ENCODE measurements around the gene SLC35D2. TPM values are rescaled to one million over a fixed set of nuclear protein-coding genes. Genes with fewer than 3 reads are reported as not detected.
"Not testable (repeated sequence)": the region's sequence is repeated elsewhere in the genome, so short reads cannot be mapped to it uniquely, and the experiment has no call there.

SLC35D2 gene
- total RNA-seq, 2 experiments from 2014 or later = 0.44 to 1.4 TPM

- no peak overlapping the region for H3K4me2 ChIP-seq (ENCODE audit: low read length)
- no peaks in the 10 kb centered on the region for H3K79me2 ChIP-seq (ENCODE audit: insufficient read depth, low read depth, low read length)
- no peaks in the 10 kb centered on the region for H3K4me1 ChIP-seq (ENCODE audit: insufficient read depth, low read length, poor library complexity, severe bottlenecking)
- no peak overlapping the region for H3K27ac ChIP-seq (ENCODE audit: low read depth, low read length, poor library complexity, severe bottlenecking)
- ChIA-PET POLR2A (interaction anchor here (0.6 kb wide), 1 partner anchor 236 kb away, joined by 4 read pairs; no protein-coding TSS in a partner anchor), CTCF (ENCODE audit: unreplicated experiment) (no interaction called here)
- H3K9me2 ChIP-seq (ENCODE audit: insufficient read depth, low read length) = no peaks in the 10 kb centered on the region
- no peaks in the 10 kb centered on the region for H4K20me1 ChIP-seq (ENCODE audit: insufficient read depth, low read length)
- TF ChIP-seq, protein P1, sequence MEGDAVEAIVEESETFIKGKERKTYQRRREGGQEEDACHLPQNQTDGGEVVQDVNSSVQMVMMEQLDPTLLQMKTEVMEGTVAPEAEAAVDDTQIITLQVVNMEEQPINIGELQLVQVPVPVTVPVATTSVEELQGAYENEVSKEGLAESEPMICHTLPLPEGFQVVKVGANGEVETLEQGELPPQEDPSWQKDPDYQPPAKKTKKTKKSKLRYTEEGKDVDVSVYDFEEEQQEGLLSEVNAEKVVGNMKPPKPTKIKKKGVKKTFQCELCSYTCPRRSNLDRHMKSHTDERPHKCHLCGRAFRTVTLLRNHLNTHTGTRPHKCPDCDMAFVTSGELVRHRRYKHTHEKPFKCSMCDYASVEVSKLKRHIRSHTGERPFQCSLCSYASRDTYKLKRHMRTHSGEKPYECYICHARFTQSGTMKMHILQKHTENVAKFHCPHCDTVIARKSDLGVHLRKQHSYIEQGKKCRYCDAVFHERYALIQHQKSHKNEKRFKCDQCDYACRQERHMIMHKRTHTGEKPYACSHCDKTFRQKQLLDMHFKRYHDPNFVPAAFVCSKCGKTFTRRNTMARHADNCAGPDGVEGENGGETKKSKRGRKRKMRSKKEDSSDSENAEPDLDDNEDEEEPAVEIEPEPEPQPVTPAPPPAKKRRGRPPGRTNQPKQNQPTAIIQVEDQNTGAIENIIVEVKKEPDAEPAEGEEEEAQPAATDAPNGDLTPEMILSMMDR (conservative IDR thresholded peaks at IDR 0.05; ENCODE audit: low read length) = peak; percentile 90
- no peak for TF ChIP-seq EZH2phosphoT487 (IDR thresholded peaks at IDR 0.05; ENCODE audit: borderline replicate concordance, low read depth, low read length)
- H3K4me3 ChIP-seq (ENCODE audit: low read depth, low read length, poor library complexity, severe bottlenecking) = no peak overlapping the region
- intact Hi-C loops (cut with micrococcal nuclease; ENCODE audit: unreplicated experiment) = loop anchor here (5.0 kb wide), 3 partner anchors 239 to 339 kb away; no protein-coding TSS in a partner anchor
- H2AFZ ChIP-seq (ENCODE audit: low read length) = no peak overlapping the region
- H3K36me3 ChIP-seq (ENCODE audit: insufficient read depth, low read length) = no peaks in the 10 kb centered on the region
- DNase-seq (ENCODE audit: low spot score) = peak; percentile 55
- no TSS peak for BruUV-seq (replicated peaks)
- no peaks in the 10 kb centered on the region for H3K9me3 ChIP-seq (ENCODE audit: low read length)
These were observed 55.7 kb downstream of the SLC35D2 start for GRCh38 chr9:96327694-96328352.

- Histone ChIP-seq H3K4me3 (ENCODE audit: low read depth, low read length, poor library complexity, severe bottlenecking) (no peak overlapping the region), H3K36me3 (ENCODE audit: insufficient read depth, low read length) (no peaks in the 10 kb centered on the region), H3K9me2 (ENCODE audit: insufficient read depth, low read length) (no peaks in the 10 kb centered on the region), H4K20me1 (ENCODE audit: insufficient read depth, low read length) (no peaks in the 10 kb centered on the region), H3K4me2 (ENCODE audit: low read length) (no peak overlapping the region), H3K9me3 (ENCODE audit: low read length) (no peaks in the 10 kb centered on the region), H3K4me1 (ENCODE audit: insufficient read depth, low read length, poor library complexity, severe bottlenecking) (no peaks in the 10 kb centered on the region), H2AFZ (ENCODE audit: low read length) (no peak overlapping the region), H3K79me2 (ENCODE audit: insufficient read depth, low read depth, low read length) (no peaks in the 10 kb centered on the region), H3K27ac (ENCODE audit: low read depth, low read length, poor library complexity, severe bottlenecking) (no peak overlapping the region)
- TF ChIP-seq, protein P1 (conservative IDR thresholded peaks at IDR 0.05; ENCODE audit: low read length) = no peak
- TF ChIP-seq EZH2phosphoT487 (IDR thresholded peaks at IDR 0.05; ENCODE audit: borderline replicate concordance, low read depth, low read length) = no peak
- DNase-seq (ENCODE audit: low spot score) = no peak
- BruUV-seq (replicated peaks) = no TSS peak
- CTCF ChIA-PET (ENCODE audit: unreplicated experiment) = no interaction called here
- intact Hi-C loops (cut with micrococcal nuclease; ENCODE audit: unreplicated experiment) = no loop called here
- POLR2A ChIA-PET = no interaction called here
These were observed 60.3 kb downstream of the SLC35D2 start for GRCh38 chr9:96323169-96323568.

GRCh38 chr9:96322736-96323135, 60.8 kb downstream of the SLC35D2 start:
- BruUV-seq (replicated peaks); H3K4me2 ChIP-seq (ENCODE audit: low read length); H3K79me2 ChIP-seq (ENCODE audit: insufficient read depth, low read depth, low read length); H2AFZ ChIP-seq (ENCODE audit: low read length); H3K36me3 ChIP-seq (ENCODE audit: insufficient read depth, low read length); H3K9me2 ChIP-seq (ENCODE audit: insufficient read depth, low read length); H3K4me3 ChIP-seq (ENCODE audit: low read depth, low read length, poor library complexity, severe bottlenecking); CTCF ChIA-PET (ENCODE audit: unreplicated experiment); H3K27ac ChIP-seq (ENCODE audit: low read depth, low read length, poor library complexity, severe bottlenecking); DNase-seq (ENCODE audit: low spot score); H3K4me1 ChIP-seq (ENCODE audit: insufficient read depth, low read length, poor library complexity, severe bottlenecking); POLR2A ChIA-PET; H4K20me1 ChIP-seq (ENCODE audit: insufficient read depth, low read length); intact Hi-C loops (cut with micrococcal nuclease; ENCODE audit: unreplicated experiment); H3K9me3 ChIP-seq (ENCODE audit: low read length): not testable (repeated sequence)

- H3K9me2 ChIP-seq (ENCODE audit: insufficient read depth, low read length); H3K27ac ChIP-seq (ENCODE audit: low read depth, low read length, poor library complexity, severe bottlenecking); H4K20me1 ChIP-seq (ENCODE audit: insufficient read depth, low read length); POLR2A ChIA-PET; H3K4me2 ChIP-seq (ENCODE audit: low read length); H3K4me1 ChIP-seq (ENCODE audit: insufficient read depth, low read length, poor library complexity, severe bottlenecking); H2AFZ ChIP-seq (ENCODE audit: low read length); H3K36me3 ChIP-seq (ENCODE audit: insufficient read depth, low read length); BruUV-seq (replicated peaks); intact Hi-C loops (cut with micrococcal nuclease; ENCODE audit: unreplicated experiment); CTCF ChIA-PET (ENCODE audit: unreplicated experiment); DNase-seq (ENCODE audit: low spot score); H3K4me3 ChIP-seq (ENCODE audit: low read depth, low read length, poor library complexity, severe bottlenecking); H3K79me2 ChIP-seq (ENCODE audit: insufficient read depth, low read depth, low read length); H3K9me3 ChIP-seq (ENCODE audit: low read length): not testable (repeated sequence)
These were observed 61.3 kb downstream of the SLC35D2 start for GRCh38 chr9:96322210-96322609.
